ENCODE measurements around the gene E2F1.
A peak's percentile ranks its signal among the peaks of the same experiment; 100 is the strongest.

The E2F1 gene

GRCh38 chr20:33721391-33722140, 35.4 kb upstream of the E2F1 start:
- TF ChIP-seq CTCF (IDR thresholded peaks at IDR 0.05; ENCODE audit: low read depth, low read length, missing control alignments), result no peak
- in situ Hi-C loops (cut with HindIII; ENCODE audit: low sequenced_read_pairs), result no loop called here
- no peak overlapping the region for H3K4me3 ChIP-seq (ENCODE audit: low read depth, low read length)
- DNase-seq (ENCODE audit: low read depth), result no peak

GRCh38 chr20:33719989-33720709, 34.0 kb upstream of the E2F1 start, which contains the start of gene PXMP4:
TSS of gene PXMP4 (minus strand) at chr20:33720310. CDS start at chr20:33720207, 103 bp downstream.
- peak within 1 kb of the TSS; percentile 81 for H3K4me3 ChIP-seq (ENCODE audit: low read depth, low read length)
- DNase-seq (ENCODE audit: low read depth), result peak; percentile 96
- no peak for TF ChIP-seq CTCF (IDR thresholded peaks at IDR 0.05; ENCODE audit: low read depth, low read length, missing control alignments)
- in situ Hi-C loops (cut with HindIII; ENCODE audit: low sequenced_read_pairs), result no loop called here

- no peak for DNase-seq (ENCODE audit: low read depth)
- peak overlapping the region; percentile 81 for H3K4me3 ChIP-seq (ENCODE audit: low read depth, low read length)
- no peak for TF ChIP-seq CTCF (IDR thresholded peaks at IDR 0.05; ENCODE audit: low read depth, low read length, missing control alignments)
- in situ Hi-C loops (cut with HindIII; ENCODE audit: low sequenced_read_pairs), result no loop called here
Observed at GRCh38 chr20:33719277-33719988, 33.2 kb upstream of the E2F1 start.

- TF ChIP-seq CTCF (IDR thresholded peaks at IDR 0.05; ENCODE audit: low read depth, low read length, missing control alignments), result no peak
- in situ Hi-C loops (cut with HindIII; ENCODE audit: low sequenced_read_pairs), result no loop called here
- H3K4me3 ChIP-seq (ENCODE audit: low read depth, low read length), result no peak overlapping the region
- DNase-seq (ENCODE audit: low read depth), result no peak
Observed at GRCh38 chr20:33716498-33716897, 30.3 kb upstream of the E2F1 start.

GRCh38 chr20:33713865-33714367, 27.7 kb upstream of the E2F1 start:
- DNase-seq (ENCODE audit: low read depth), result no peak
- no peak for TF ChIP-seq CTCF (IDR thresholded peaks at IDR 0.05; ENCODE audit: low read depth, low read length, missing control alignments)
- in situ Hi-C loops (cut with HindIII; ENCODE audit: low sequenced_read_pairs), result no loop called here
- H3K4me3 ChIP-seq (ENCODE audit: low read depth, low read length), result no peak overlapping the region

GRCh38 chr20:33711446-33711738, 25.2 kb upstream of the E2F1 start:
- no peak for TF ChIP-seq CTCF (IDR thresholded peaks at IDR 0.05; ENCODE audit: low read depth, low read length, missing control alignments)

More at GRCh38 chr20:33711446-33711738, 25.2 kb upstream of the E2F1 start:
- H3K4me3 ChIP-seq (ENCODE audit: low read depth, low read length), result no peak overlapping the region
- in situ Hi-C loops (cut with HindIII; ENCODE audit: low sequenced_read_pairs), result no loop called here
- no peak for DNase-seq (ENCODE audit: low read depth)
